Erythroblast (primary cell): Measurements from ENCODE around the gene LUC7L.

Experiments
- DNase-seq, 2 experiments: peaks; one replicate each; lab custom pipeline; 2025; lab: John Stamatoyannopoulos, UW
- GATA1 ChIP-seq: IDR thresholded peaks from 2 replicates; pipeline ENCODE4 v1.6.1; 2011; ENCODE audit warnings: low read depth, mild to moderate bottlenecking, control low read depth, low read length, moderate library complexity
- POLR2A ChIP-seq: IDR thresholded peaks from 2 replicates; pipeline ENCODE4 v1.6.1; 2011; ENCODE audit warnings: mild to moderate bottlenecking, low read length

LUC7L gene, protein sequence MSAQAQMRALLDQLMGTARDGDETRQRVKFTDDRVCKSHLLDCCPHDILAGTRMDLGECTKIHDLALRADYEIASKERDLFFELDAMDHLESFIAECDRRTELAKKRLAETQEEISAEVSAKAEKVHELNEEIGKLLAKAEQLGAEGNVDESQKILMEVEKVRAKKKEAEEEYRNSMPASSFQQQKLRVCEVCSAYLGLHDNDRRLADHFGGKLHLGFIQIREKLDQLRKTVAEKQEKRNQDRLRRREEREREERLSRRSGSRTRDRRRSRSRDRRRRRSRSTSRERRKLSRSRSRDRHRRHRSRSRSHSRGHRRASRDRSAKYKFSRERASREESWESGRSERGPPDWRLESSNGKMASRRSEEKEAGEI

DNA sequence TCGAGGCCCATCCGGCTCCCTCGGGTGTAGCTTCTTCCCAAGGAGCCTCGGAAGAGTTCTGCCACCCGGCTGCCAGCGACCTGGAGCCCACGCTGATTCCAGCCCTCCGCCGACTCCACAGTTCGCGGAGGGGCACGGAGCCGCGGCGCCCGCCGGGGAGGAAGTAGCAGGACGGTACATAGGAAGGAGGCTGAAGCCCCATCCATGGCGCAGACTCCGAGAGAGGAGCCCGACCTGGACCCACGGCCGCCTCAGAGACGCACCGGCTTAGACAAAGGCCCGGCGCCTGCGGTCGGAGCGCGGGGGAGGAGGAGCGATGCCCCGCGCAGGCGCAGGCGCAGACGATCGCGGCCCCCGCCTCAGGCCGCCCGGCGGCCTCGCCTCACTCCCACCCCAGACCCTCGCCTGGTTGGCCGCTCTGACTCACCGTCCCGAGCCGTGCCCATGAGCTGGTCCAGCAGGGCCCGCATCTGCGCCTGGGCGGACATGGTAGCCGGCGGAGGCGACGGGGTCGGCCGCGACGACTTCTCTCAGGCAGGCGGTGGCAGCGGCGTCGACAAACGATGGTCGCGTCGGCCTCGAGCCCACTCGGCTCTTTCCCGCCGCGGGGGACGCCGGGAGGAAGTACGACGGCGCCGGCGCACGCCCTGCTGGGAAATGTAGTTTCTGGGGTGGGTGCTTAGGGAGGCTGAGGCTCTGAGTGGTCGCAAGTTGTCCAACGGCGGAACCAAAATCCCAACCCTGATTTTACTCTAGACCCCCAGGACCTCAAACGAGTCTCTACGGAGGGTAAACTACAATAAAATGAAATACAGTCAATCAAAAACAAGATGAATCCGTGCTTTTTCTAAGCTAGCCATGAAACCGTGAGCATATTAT lies at the start of gene LUC7L:
LUC7L (minus strand) TSS at position 598 of the 879 bp plus-strand sequence; CDS start at position 488, 110 bp downstream.
- peak; percentile 88 to 92 for DNase-seq
- TF ChIP-seq POLR2A (peak; percentile 93), GATA1 (no peak)

DNA sequence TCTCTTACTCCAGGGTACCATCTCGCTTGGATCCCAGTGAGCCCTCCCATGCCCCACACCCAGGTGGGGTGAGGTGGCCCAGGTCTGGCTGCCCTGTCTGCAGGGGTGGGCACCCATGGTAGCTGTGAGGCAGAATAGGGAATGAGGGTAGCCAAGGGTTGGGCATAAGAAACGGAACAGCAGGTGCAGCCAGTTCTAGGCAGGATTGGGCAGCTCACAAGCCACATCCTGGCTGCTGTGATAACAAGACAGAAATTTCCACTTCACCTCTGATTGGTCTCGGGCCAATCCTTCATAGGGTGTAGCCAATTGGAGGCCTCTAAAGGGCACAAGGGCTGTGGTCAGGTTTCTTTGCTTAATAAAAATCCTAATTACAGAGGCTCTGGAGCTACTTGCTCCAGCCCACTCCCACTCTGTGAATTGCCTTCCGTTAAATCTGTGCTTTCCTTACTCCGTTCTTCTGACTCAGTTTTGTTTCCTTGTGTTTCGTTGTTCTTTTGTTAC lies 49.7 kb upstream of the LUC7L start:
- DNase-seq = peak; percentile 71 to 81
- no peak for TF ChIP-seq GATA1
- TF ChIP-seq POLR2A = no peak

DNA sequence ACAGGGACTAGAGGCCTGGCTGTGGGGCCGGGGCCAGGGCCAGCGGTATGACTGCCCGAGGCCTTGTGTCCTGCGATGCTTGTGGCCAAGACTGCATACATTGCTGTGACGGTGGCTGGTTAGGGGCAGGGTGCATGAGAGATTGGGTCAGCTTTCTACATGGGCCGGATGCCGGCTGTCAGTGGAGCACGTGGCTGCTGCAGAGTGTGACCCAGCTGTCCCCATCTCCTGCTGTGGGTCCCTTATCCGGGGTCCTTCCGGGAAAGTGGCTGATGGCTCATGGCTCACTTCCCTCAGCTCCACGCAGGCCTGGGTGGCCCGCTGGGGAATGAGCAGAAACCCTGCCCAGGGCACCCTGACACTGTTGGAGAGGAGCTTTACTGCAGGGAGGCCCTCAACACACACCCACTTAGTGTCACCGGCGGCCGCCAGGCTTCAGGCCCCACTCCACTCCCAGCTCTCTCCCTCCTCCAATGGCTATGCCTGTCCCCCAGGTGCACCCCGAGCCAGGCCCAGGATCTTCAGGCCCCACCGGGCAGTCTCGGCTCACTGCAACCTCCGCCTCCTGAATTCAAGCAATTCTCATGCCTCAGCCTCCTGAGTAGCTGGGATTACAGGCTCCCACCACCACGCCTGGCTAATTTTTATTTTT lies 47.3 kb upstream of the LUC7L start:
- TF ChIP-seq POLR2A (no peak), GATA1 (no peak)
- no peak for DNase-seq

DNA sequence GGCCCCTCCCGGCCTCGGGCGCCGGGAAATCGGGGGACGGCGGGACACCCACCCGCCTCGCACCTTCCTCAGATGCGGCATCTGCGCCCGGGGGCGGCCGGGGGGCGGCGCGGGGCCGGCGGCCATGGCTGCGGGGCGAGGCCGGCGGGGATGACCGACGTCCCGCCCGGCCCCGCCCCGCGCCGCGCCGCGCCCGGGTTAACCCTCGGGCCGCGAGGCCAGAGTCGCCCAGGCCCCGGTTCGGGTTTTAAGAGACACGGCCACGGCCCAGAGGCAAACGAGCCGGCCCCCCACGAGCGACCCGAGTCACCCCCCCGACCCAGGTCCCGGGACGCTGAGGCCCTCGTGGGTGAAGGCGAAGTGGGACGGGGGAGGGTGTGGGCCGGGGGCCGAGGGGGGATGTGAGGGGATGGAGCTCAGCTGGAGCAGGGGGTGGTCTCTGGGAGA lies 46.6 kb upstream of the LUC7L start, which contains the start of gene RGS11:
RGS11 (minus strand) TSS at position 159 of the 447 bp plus-strand sequence; CDS start at position 126, 33 bp downstream.
- DNase-seq = no peak
- no peak for TF ChIP-seq POLR2A
- TF ChIP-seq GATA1 = no peak

DNA sequence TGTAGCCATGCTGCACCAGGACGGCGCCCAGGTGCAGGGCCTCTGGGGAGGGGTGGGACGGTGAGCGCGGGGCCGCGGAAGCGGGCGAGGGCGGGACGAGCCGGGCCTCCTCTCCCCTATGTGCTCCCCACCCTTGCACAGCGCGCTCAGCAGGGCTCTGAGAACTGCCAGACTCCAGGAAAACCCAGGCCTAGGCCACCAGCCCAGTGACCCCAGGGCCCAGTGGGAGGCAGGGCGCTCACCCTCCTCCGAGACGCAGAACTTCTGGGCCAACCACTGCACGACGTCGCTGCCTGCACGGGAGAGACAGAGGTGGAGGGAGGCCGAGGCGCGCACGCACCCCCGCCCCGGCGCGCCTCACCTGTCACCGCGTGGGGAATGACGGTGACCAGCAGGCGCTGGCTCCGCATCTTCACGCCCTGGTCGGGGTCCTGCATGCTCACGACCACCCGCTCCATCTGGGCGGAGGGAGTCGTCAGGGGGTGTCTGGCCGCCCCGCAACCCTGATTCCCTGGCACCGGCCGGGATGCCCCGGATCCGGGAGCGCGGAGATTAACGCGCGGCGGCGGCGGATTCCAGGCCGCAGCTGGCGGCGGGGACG lies 45.9 kb upstream of the LUC7L start:
- no peak for DNase-seq
- TF ChIP-seq GATA1 (no peak), POLR2A (no peak)

DNA sequence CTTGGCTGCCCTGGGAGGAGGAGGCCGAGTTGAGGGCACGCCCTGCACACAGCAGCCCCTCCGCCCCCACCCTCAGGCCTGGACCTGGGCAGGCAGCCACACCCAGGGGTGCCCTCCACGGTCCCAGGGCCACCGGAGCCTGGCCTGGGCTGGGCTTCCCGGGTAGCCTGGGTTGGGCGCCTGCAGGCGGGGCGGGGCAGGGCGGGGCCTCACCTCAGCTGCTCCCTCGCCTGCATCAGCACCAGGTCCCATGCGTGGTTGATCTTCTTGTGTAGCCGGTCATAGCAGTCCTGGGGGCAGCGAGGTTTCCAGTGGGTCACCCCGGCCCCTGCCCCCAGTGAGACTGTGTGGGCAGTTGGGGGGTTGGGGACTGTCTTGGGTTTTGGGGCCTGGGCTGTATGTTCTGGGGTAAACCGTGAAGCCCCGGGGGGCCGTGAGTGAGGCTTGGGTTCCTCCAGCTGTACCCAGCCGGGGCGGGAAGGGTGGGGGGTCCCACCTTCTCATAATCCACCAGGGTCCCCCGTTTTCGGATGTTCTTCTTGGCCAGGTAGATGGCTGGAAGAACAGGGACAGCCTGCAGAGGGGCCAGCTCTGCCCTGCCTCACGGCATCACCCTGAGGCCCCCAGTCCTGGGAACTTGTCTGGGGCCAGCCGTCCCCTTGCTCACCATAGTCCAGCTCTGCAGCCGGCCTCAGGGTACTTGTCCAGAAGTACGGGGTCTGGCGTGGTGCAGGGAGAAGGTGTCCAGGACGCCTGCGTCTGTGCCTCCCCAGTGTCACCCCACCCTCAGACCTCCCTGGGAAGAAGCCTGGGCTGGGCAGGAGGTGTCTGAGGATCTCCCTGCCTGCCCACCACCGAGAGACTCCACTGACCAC lies 44.5 kb upstream of the LUC7L start:
- no peak for DNase-seq
- TF ChIP-seq GATA1 (no peak), POLR2A (no peak)

DNA sequence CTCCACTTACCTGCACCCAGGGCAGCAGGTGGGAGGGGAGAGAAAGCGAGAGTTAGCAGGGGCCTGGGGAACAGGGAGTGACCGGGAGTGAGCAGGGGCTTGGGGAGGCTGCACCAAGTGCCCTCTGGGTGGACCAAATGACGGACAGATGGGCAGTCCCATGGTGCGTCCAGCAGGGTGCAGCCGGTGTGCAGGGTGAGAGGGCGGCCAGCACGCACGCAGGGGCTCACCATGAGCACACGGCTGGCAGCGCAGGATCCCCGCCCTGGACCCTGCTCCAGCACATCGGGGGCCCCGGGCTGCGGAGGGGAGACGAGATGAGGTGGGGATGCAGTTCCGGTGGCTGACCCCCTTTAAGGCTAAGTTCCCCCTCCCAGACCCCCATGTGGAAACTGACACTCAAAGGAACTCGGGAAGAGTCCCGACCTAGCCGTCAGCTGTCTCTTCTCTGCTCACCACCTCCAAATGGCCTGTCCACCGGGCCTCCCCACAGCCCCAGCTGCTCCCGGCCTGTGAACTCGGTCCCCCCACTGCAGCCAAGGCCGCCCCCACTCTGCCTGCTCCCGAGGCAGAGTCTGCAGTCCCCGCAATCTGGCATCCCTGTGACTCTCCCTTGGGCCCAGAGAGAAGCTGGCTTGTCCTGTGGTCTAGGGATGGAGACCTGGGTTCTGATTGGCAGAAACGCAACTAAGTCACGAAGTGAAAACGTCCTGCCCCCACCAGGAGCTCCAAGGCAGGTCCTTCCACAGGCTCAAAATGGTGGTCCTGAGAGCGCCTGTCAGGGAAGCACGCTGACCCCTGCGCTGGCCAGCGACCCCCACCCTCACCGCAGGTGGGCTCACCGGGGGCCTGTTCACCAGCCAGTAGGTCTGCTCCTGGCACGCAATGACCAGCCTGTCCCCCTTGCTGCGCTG lies 43.6 kb upstream of the LUC7L start:
- no peak for DNase-seq
- no peak for TF ChIP-seq POLR2A
- TF ChIP-seq GATA1 = no peak

DNA sequence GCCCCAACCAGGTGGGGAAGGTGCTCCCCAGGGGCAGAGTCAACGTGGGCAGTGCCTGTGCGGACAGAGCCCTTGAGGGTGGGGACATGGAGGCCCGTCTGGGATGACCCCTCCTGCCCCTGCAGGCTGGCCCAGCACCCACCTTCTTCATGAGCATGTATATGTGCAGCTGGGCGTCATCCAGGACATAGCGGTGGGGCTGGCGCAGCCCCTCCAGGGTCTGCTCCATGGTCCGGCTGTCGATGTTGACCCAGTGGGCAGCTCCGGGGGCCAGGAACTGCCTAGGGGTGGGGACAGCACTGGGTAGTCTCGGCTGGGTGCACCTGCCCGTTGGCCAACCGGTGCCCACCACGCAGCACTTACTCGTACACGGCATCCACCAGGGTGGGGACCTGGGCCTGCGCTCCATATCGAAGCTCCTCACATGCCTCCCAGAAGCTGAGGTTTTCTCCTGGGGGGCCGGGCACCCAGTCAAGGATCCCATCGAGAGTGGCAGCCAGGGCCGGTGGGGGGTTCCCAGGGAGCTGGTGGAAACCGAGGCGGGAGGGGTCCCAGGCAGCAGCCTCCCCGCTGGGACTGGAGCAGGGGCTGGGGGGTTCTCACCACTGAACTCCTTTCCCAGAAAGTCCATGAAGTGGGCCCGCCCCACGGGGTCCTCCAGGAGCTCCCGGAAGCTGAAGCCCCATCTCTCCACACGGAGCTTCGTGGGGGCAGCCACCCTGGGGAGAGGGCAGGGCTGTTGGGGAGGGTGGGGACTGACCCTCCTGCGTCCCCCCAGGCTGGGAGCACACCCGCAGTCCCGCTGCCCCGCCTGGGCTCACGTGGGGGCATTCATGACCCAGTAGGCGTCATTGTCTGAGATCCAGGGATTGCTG lies 41.4 kb upstream of the LUC7L start:
- TF ChIP-seq GATA1 (no peak), POLR2A (no peak)
- no peak for DNase-seq

DNA sequence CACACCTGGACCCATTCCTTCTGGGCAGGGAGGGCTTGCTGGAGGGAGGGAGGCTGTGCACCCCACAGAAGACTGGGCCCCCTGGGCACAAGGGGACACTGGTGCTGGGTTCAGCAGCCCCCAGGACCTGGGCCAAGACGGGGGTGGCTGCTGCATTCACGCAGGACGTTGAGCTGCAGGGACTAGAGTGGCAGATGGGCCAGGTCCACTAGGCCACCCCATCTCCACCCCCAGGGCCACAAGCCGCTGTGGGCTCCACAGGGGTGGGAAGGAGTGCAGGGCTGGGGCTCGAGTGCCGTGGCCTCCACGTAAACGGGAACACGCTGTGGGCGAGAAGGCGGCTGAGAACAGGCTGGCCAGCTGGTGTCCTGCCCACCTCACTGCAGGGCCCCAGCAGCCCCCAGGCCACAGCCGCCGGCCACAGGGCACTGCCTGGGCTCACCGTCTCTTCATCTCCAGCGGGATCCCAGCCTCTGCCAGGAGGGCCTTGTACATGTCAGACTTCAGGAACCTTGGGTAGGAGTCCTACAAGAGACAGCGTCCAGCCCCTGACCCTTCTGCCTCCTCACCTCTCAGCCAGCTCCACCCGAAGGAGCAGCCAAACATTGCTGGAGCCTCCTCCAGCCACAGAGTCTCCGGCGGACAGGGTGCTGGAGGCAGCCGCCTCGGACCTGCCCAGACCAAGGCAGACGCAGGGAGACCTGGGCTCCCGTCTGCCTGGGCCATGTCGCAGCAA lies 40.0 kb upstream of the LUC7L start:
- DNase-seq = no peak
- TF ChIP-seq POLR2A (no peak), GATA1 (no peak)
